Glutamatergic neuron (in vitro differentiated cells): Measurements from ENCODE around the gene CSK. TPM values are rescaled to one million over a fixed set of nuclear protein-coding genes. Genes with fewer than 3 reads are reported as not detected.
A peak's percentile ranks its signal among the peaks of the same experiment; 100 is the strongest.

ENCODE experiments used
- DNase-seq: peaks from one replicate; pipeline ENCODE4 v3.0.0; 2022
- H3K27ac Mint-ChIP-seq: one replicate; pipeline ENCODE4 v1.8.0; 2020; ENCODE audit warnings: mild to moderate bottlenecking, mixed read lengths, inconsistent platforms; ENCODE audit not compliant: unreplicated experiment
- H3K27me3 Mint-ChIP-seq: one replicate; pipeline ENCODE4 v1.8.0; 2020; ENCODE audit warnings: mild to moderate bottlenecking, moderate library complexity, mixed read lengths, inconsistent platforms; ENCODE audit not compliant: unreplicated experiment
- H3K36me3 Mint-ChIP-seq: one replicate; pipeline ENCODE4 v1.8.0; 2020; ENCODE audit warnings: mild to moderate bottlenecking, mixed read lengths, inconsistent platforms; ENCODE audit not compliant: unreplicated experiment
- H3K4me1 Mint-ChIP-seq: one replicate; pipeline ENCODE4 v1.8.0; 2020; ENCODE audit warnings: mild to moderate bottlenecking, low read depth, mixed read lengths, inconsistent platforms; ENCODE audit not compliant: unreplicated experiment
- H3K4me3 Mint-ChIP-seq: one replicate; pipeline ENCODE4 v1.8.0; 2020; ENCODE audit warnings: mild to moderate bottlenecking, mixed read lengths, inconsistent platforms; ENCODE audit not compliant: unreplicated experiment
- H3K9me3 Mint-ChIP-seq: one replicate; pipeline ENCODE4 v1.8.0; 2020; ENCODE audit warnings: mild to moderate bottlenecking, moderate library complexity, mixed read lengths, inconsistent platforms; ENCODE audit not compliant: unreplicated experiment
- CTCF ChIP-seq: fragments of 200-600 bp; sonication (generic); IDR thresholded peaks from one replicate; pipeline ENCODE4 v1.5.0; 2021; ENCODE audit not compliant: partially characterized antibody, unreplicated experiment
- total RNA-seq: library from RNA; stranded (reverse); fragmentation: NEBNext Ultra II Directional; extraction: Animal tissue kit (Norgen Biotek cat#: 25700); gene quantifications from one replicate; pipeline ENCODE4 v1.2.1, GENCODE V29; 2021; ENCODE audit not compliant: unreplicated experiment

The CSK gene
- total RNA-seq, 1 donor from 2014 or later = 72.6 TPM

- peaks cover 4% of the 10 kb centered on the region for H3K9me3 Mint-ChIP-seq
- DNase-seq = no peak
- peak overlapping the region; percentile 8 for H3K27ac Mint-ChIP-seq
- H3K27me3 Mint-ChIP-seq = peaks cover 8% of the 10 kb centered on the region
- peaks cover 12% of the 10 kb centered on the region for H3K4me1 Mint-ChIP-seq
- TF ChIP-seq CTCF = no peak
- H3K36me3 Mint-ChIP-seq = no peaks in the 10 kb centered on the region
- H3K4me3 Mint-ChIP-seq = no peak overlapping the region
Measured at GRCh38 chr15:74840851-74841775, 59.2 kb downstream of the CSK start.

DNA sequence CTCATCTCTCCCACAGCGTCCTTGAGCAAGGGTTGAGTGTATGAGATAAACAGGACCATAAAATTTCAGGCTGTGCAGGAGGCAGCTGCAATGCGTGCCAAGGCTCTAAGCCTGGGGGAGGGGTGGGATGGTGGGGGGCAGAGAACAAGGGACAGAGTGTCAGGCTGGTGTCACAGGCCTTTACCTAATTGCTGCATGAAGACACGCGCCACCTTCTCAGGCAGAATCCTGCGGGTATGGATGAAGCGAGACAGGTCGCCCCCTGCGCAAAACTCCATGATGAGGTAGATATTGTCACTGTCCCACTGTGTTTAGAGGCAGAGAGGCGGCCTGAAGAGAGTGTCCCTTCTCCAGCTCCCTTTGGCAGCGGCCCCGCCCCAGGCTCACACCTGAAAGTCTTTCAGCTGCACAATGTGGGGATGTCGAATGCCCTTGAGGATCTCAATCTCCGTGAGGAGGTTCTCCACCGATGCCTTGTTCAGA is 60.1 kb downstream of the CSK start:
- Mint-ChIP-seq H3K4me3 (peak overlapping the region; percentile 88), H3K9me3 (peaks cover 4% of the 10 kb centered on the region), H3K36me3 (no peaks in the 10 kb centered on the region), H3K27ac (no peak overlapping the region), H3K4me1 (peaks cover 12% of the 10 kb centered on the region), H3K27me3 (peaks cover 9% of the 10 kb centered on the region)
- no peak for TF ChIP-seq CTCF
- no peak for DNase-seq

GRCh38 chr15:74842581-74843444 is 60.9 kb downstream of the CSK start, which contains the start of gene ULK3:
Gene ULK3, minus strand, starts transcription at chr15:74843156. Its CDS starts 51 bp downstream, at chr15:74843105.
- TF ChIP-seq CTCF = peak; percentile 83
- peaks cover 4% of the 10 kb centered on the region for H3K9me3 Mint-ChIP-seq
- H3K27me3 Mint-ChIP-seq = peaks cover 9% of the 10 kb centered on the region
- peak within 1 kb of the TSS; percentile 88 for H3K4me3 Mint-ChIP-seq
- no peaks in the 10 kb centered on the region for H3K36me3 Mint-ChIP-seq
- H3K27ac Mint-ChIP-seq = peak within 1 kb of the TSS; percentile 88
- peak; percentile 94 for DNase-seq
- H3K4me1 Mint-ChIP-seq = peaks cover 7% of the 10 kb centered on the region

DNA sequence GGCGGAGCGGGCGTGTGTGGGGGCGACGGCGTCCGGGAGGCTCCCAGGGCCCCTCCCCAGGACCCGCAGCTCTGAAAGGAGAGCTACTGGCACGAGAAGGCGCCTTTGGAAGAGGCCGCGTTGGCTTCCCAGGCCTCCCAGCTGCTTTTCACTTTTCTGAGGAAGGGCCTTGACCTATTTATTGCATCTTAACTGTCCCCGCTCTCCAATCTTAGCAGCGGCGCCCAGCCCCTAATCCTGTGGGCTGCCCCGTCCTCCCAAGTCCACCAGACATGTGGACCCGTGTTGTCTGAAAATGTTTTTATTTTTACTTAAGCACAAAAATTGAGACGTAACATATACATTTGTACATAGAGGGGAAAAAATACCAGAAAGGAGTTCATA is 61.6 kb downstream of the CSK start:
- Mint-ChIP-seq H3K9me3 (peaks cover 4% of the 10 kb centered on the region), H3K4me3 (peak overlapping the region; percentile 87), H3K27me3 (peaks cover 12% of the 10 kb centered on the region), H3K36me3 (no peaks in the 10 kb centered on the region), H3K27ac (peak overlapping the region; percentile 88), H3K4me1 (peaks cover 7% of the 10 kb centered on the region)
- no peak for DNase-seq
- TF ChIP-seq CTCF = no peak
